MV-4-11 (cell line): ENCODE data around the gene ESPNL.

ENCODE experiments used
- DNase-seq: peaks from one replicate; lab custom pipeline; 2025; lab: John Stamatoyannopoulos, UW

Gene ESPNL

DNA sequence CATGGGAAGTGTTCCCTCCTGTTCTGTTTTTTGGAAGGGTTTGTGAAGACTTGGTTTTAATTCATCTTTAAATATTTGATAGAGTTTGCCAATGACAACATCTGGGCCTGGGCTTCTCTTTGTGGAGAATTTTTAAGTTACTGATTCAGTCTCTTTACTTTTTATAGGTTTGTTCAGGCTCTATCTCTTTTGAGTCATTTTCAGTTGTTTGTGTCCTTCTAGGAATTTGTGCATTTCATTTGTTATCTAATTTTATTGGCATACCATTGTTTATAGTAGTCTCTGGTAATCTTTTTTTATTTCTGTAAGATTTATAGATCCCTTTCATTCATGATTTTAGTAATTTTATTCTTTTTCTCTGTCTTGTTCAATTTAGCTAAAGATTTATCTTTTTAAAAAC, 24.7 kb upstream of the ESPNL start:
- DNase-seq, result no peak

DNA sequence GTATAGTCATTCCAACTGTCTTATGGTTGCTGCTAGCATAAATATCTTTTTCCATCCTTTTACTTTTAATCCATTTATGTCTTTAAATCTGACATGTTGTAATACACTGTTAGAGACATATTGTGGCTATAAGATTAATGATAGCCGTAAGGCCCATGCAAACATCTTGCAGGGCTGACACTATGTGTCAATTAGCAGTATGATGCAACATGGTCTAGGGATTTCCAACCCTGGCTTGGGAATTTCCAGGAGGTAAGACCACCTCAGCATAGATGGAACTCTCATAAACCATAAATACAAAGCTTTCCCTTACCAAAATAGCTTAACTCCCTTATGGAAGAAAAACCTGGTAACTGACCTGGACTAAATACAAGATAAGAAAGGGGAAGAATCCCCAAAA, 22.8 kb upstream of the ESPNL start:
- DNase-seq, result no peak

- DNase-seq, result no peak
These were observed 20.2 kb upstream of the ESPNL start for GRCh38 chr2:238079874-238080327.

DNA sequence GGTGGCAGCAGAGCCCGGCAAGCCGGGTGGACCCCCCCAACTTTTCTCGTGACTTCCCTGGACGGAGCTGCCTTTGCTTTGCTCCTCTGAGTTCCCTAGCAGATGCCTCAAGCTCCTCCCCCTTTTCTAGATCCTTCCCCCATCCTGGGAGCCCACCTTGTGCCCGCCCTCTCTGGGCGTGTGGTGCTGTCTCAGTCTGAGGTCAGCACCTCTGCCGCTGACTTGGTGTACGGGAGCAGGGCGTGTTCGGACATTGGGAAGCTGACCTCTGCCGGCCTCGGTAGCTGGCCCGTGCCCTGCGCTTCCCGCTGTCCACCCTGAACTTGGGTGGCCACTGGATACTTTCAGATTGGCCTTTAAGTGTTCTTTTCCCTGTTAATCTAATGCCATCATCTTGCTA, 19.6 kb upstream of the ESPNL start:
- DNase-seq, result no peak

DNA sequence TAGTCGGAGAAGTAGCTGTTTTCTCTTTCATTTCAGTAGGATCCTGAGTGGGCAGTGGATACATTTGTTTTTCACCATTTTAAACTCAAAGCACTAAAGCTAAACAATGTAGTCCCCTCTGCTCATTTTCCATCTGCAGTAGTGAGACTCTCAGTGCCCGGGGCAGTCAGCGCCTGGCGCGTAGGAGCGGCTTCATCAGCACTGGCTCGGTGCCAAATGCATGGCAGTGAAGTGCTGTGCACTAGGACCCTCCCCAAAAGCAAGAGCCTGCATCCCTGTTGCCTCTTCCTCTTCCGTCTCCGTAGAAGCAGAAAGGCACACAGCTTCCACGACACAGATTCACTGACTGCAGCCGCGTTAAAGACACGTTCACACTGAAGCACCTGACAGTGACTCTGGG, 19.0 kb upstream of the ESPNL start:
- DNase-seq, result no peak

- no peak for DNase-seq
These were observed 18.6 kb upstream of the ESPNL start for GRCh38 chr2:238081561-238081960.

GRCh38 chr2:238082151-238082550, 18.0 kb upstream of the ESPNL start:
- DNase-seq, result no peak

GRCh38 chr2:238082827-238083226, 17.3 kb upstream of the ESPNL start:
- DNase-seq, result no peak

DNA sequence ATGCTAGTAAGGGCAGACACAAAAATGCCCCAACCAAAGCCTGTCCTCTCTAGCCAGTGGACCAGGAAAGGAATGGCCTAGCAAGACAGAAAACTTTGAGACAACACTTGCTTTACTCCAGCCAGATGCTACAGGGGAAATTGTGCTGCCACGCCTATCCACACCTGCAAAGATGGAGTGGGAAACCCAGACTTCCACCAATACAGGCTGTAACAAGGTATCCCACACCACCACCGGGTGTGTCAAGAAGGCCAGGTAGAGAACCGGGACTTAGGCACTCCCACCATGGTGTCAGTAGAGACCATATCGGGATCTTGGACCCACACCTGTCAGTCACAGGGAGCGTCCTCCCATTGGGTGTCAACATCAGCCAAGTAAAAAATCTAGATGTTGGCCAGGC, 16.2 kb upstream of the ESPNL start:
- DNase-seq, result no peak

DNA sequence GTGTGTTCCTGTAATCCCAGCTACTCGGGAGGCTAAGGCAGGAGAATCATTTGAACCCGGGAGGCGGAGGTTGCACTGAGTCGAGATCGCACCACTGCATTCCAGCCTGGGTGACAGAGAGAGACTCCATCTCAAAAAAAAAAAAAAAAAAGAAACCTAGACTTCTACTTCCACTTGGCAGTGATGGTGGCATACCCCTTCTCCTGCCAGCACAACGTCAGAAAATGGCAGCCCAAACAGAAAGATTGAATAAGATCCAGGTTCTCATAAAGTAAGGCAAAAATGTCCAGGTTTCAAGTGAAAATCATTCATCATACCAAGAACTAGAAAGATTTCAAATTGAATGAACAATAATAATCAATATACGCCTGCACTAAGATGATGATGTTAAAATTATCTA, 15.4 kb upstream of the ESPNL start:
- DNase-seq, result no peak

DNA sequence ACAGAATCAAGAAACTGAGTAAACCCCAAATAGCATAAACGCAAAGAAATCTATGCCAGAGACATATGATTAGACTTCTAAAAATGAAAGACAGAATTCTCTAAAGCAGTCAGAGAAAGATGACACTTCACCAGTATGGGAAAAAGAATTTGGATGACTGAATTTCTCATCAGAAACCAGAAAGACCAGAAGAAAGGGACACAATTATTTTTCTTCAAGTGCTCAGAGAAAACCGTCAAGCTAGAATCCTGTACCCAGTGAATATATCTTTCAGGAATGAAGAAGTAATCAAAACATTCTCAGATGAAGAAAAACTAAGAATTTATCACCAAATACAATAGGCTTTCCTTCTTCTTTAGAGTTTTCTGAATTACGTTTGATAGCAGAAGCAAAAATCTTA, 14.2 kb upstream of the ESPNL start:
- DNase-seq, result no peak

DNA sequence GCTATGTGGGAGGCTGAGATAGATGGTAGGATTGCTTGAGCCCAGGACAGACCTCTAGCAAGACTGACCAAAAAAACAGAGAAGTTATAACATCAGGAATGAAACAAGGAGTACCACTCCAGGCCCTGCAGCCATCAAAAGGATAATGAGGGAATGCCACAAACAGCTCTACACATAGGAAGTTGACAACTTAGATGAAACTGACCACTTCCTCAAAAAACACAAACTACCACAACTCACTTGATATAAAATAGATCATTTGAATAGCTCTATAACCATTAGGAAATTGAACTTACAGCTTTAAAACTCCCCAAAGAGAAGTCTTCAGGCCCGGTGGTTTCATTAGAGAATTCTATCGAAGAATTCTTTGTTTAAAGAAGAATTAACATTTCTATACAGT, 12.9 kb upstream of the ESPNL start:
- DNase-seq, result peak; percentile 87

DNA sequence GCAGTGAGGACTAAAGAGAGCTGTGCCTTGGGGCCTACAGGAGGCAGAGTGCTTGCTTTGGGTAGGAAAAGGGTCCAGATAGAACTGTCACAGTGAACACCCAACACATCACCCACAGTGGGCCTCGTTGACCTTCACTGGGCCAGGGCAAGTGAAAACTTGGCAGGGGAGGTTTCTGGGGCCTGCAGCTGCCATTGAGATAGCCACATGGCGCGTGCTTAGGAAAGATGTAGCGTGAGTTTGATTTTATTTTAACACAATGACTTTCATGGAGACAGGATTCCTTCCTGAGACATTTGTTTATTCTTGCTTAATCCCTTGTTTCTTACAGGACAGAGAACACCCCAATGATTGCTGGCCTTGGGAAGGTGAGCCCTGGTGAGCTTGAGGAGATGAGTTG, 9.3 kb upstream of the ESPNL start:
- no peak for DNase-seq

- DNase-seq, result no peak
These were observed 8.6 kb upstream of the ESPNL start for GRCh38 chr2:238091436-238092060.

- no peak for DNase-seq
These were observed 7.6 kb upstream of the ESPNL start for GRCh38 chr2:238092486-238093035.

DNA sequence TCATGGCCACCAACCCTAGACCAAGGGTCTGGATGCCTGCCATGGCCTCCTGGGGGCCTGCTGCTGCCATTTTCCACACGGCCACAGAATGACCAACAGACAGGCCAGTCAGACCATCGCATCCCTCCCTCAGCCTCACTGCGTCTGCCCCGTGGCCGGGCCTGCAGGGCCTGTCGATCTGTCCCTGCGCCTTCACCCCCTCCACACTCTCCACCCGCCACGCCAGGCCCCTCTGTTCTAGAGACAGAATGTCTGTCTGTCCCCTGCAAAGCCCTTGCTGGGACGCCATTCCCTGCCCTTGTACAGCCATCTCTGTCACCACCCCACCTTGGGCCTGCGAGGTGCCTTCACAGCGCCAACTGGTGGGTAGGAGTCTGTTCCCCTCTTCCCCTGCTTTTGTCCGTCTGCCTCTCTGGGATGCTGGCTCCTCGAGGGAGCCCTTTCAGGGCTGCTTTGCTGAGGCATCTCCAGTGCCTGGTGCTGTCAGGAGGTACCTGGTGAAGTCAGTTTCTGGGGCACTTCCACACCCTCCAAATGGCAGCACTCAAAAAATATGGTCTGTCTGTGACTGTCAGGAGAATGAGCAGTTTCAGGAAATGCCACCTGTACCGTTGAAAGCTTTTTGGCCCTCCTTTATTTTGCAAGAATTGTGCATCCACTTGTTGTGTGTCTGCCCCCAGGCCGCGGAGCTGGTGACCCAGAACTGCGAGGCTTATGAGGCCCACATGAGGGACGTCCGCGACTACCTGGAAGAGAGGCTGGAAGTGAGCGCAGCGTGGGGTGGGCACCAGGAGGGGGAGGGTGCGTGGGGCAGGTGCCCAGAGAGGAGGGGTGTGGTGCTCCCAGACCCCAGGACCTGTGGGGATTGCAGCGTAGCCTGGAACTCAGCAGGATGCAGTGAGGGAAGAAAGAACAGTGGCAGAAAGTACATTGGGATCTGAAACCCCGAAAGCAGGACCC, 6.7 kb upstream of the ESPNL start:
- no peak for DNase-seq

DNA sequence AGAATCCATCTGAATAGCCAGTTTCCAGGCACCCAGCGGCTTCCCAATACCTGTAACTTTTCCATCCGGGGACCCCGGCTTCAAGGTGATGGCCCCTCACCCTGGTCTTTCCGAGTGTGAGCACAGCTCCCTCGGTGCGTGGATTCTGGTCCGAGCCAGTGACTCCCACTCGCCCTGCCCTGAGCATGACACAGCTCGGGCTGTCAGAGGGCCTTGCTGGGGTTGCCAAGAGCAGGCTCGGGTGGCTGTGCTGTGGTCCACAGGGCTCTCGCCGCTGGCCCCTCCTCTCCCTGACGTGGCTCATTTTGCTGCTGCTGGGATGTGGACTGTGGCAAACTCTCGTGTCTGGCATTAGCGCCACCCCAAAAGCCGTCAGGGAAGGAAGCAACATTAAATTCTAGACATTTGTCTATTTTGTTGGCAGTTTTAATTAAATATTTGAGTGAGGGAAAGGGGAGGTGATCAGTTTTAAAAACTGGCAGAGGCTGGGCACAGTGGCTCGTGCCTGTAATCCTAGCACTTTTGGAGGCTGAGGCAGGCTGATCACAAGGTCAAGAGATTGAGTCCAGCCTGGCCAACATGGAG, 5.6 kb upstream of the ESPNL start:
- no peak for DNase-seq

DNA sequence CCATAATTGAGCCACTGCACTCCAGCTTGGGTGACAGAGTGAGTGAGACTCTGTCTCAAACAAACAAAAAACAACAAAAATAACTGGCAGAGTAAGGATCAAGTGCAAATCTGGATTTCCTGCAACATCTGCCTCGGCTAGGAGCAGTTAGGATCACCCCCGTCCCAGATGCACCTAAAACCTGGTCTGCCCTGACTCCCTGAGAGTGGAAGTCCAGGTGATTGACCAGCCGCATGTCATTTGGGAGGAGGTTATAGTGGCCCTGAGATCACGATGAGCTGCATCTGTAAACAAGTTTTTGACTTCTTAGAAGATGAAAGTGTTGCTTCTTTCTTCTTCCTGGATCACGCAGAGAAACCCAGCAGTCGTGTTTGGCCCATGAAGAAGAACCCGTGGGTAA, 5.0 kb upstream of the ESPNL start:
- DNase-seq, result no peak

DNA sequence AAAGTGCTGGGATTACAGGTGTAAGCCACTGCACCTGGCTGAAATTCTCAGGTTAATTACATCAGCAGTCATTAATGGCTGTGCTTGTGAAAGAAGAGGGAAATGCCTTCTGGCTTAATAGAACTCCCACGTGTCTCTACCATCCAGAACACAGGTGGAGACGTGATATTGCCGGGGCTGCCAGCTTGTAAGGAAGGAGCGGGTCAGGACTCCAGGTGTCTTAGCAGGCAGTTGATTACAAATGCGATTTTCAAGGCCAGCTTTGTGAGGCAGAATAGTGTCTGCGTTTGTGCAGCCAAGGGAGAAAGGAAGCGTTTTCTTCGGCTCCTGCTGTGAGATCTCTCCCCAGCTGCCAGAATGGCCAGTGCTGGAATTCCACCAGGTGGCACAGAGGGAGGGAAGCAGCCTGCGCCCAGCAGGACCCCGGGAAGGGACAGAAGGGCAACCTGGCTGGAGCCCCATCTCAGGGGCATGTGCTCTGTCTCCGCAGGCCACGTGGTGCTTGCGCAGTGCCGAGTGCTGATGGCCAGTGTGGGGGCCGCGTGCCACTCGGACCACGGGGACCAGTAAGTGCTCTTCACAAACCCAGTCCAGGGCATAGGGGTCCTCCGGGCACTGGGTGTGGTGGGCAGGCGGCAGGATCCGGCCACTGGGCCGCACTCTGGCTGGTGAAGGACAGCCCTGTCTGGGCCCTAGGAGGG, 3.7 kb upstream of the ESPNL start:
- no peak for DNase-seq

GRCh38 chr2:238097201-238097987, 2.7 kb upstream of the ESPNL start:
- DNase-seq, result no peak
